HepG2 (cell line): ENCODE results near the gene PDGFA. TPM values are rescaled to one million over a fixed set of nuclear protein-coding genes. Genes with fewer than 3 reads are reported as not detected.

Experiments used
- ATAC-seq: fragments of 200-7000 bp; cut with Tn5 transposase; 3 replicates; pipeline ENCODE4 v1.9.1; 2020; ENCODE audit warnings: mild to moderate bottlenecking, moderate library complexity
- BruUV-seq: library from RNA; stranded (reverse); fragments of 400-500 nt; replicated peaks from 2 replicates; lab custom pipeline; 2021; lab: Mats Ljungman, UMichigan
- CTCF ChIA-PET: fragments of 300-600 bp; formaldehyde crosslinking; extraction: SDS; loops from one replicate; lab custom pipeline; 2021; ENCODE audit warnings: low total read pairs, inconsistent platforms, low intra/inter-chr PET ratio; lab: Yijun Ruan, JAX
- POLR2A ChIA-PET: fragments of 350-600 bp; sonication (Branson Sonifier 250); formaldehyde crosslinking; loops from one replicate; lab custom pipeline; 2020; ENCODE audit warnings: antibody characterized with exemption, inconsistent platforms; lab: Yijun Ruan, JAX
- DNase-seq: peaks from one replicate; pipeline ENCODE4 v3.0.0-alpha.2; 2015; ENCODE audit warnings: low spot score
- FAIRE-seq: peaks from 3 replicates; lab custom pipeline; 2011; peaks lifted over from hg19 to GRCh38; lab: Jason Lieb, UNC
- H2AFZ ChIP-seq: one replicate; pipeline ENCODE4 v1.6.1; 2011; ENCODE audit warnings: low read length, inconsistent platforms
- H3K27ac ChIP-seq: fragments of 300-600 bp; 3 replicates; pipeline ENCODE4 v1.8.0; 2011; ENCODE audit warnings: mixed run types, mild to moderate bottlenecking, mixed read lengths, low read length, inconsistent platforms; ENCODE audit not compliant: insufficient read depth; ENCODE audit errors: extremely low read length
- H3K27me3 ChIP-seq, 2 experiments: fragments of 200-600 bp in 1 of 2; 2 replicates in 1 of 2; 3 replicates in 1 of 2; pipeline versions ENCODE4 v1.6.0 to v1.8.0; 2011; ENCODE audit warnings: low read length in 2 of 2, mild to moderate bottlenecking in 2 of 2, moderate library complexity in 2 of 2, inconsistent platforms in 1 of 2; ENCODE audit not compliant: insufficient read depth in 2 of 2, control insufficient read depth in 1 of 2
- H3K36me3 ChIP-seq, 2 experiments: fragments of 200-600 bp in 1 of 2; replicated peaks in 1 of 2; 2 replicates in 1 of 2; 3 replicates in 1 of 2; pipeline versions ENCODE4 v1.5.1 to v1.8.0; 2011; ENCODE audit warnings: low read length in 2 of 2, inconsistent platforms in 1 of 2; ENCODE audit not compliant: insufficient read depth in 2 of 2, control insufficient read depth in 1 of 2
- H3K4me1 ChIP-seq: 2 replicates; pipeline ENCODE4 v1.5.1; 2012; ENCODE audit warnings: low read length, inconsistent platforms; ENCODE audit not compliant: insufficient read depth
- H3K4me2 ChIP-seq: 2 replicates; pipeline ENCODE4 v1.6.0; 2011; ENCODE audit warnings: low read depth, low read length, inconsistent platforms
- H3K4me3 ChIP-seq, 3 experiments: fragments of 200-600 bp in 1 of 3; sonication (generic), shearing (Covaris generic) in 1 of 3; replicated peaks in 1 of 3; 2 replicates each; pipeline ENCODE4 v1.5.1; 2011 to 2016; ENCODE audit warnings: low read length in 3 of 3, inconsistent platforms in 2 of 3, low read depth in 2 of 3, mild to moderate bottlenecking in 2 of 3, control low read depth in 1 of 3, mixed read lengths in 1 of 3; ENCODE audit not compliant: insufficient read depth in 1 of 3
- H3K79me2 ChIP-seq: one replicate; pipeline ENCODE4 v1.6.1; 2011; ENCODE audit warnings: low read length, inconsistent platforms; ENCODE audit not compliant: insufficient read depth
- H3K9ac ChIP-seq: 2 replicates; pipeline ENCODE4 v1.6.0; 2011; ENCODE audit warnings: mild to moderate bottlenecking, low read depth, low read length, inconsistent platforms; ENCODE audit not compliant: insufficient read depth
- H3K9me3 ChIP-seq: 2 replicates; pipeline ENCODE4 v1.5.1; 2012; ENCODE audit warnings: mild to moderate bottlenecking, low read length
- H4K20me1 ChIP-seq: 2 replicates; pipeline ENCODE4 v1.6.0; 2011; ENCODE audit warnings: inconsistent platforms, mild to moderate bottlenecking, low read length, moderate library complexity; ENCODE audit not compliant: insufficient read depth
- ARHGAP35 ChIP-seq: sonication (generic); formaldehyde crosslinking; IDR thresholded peaks from 2 replicates; pipeline ENCODE4 v1.9.0; 2022; ENCODE audit warnings: mild to moderate bottlenecking, inconsistent platforms, moderate library complexity, missing genetic modification reagents, borderline replicate concordance
- GATA4 ChIP-seq: sonication (generic); IDR thresholded peaks from 2 replicates; pipeline ENCODE4 v1.6.1; 2016; ENCODE audit warnings: antibody characterized with exemption, low read depth, borderline replicate concordance
- HDAC1 ChIP-seq: sonication (generic); formaldehyde crosslinking; IDR thresholded peaks from 2 replicates; pipeline ENCODE4 v1.5.1; 2020; ENCODE audit warnings: mild to moderate bottlenecking, missing genetic modification reagents
- HNF4A ChIP-seq: sonication (generic); formaldehyde crosslinking; IDR thresholded peaks from 2 replicates; pipeline ENCODE4 v1.4.0; 2020; ENCODE audit warnings: missing genetic modification reagents
- ZFAT ChIP-seq: sonication (generic); formaldehyde crosslinking; conservative IDR thresholded peaks from 2 replicates; pipeline ENCODE4 v1.8.1; 2023; ENCODE audit warnings: missing genetic modification reagents, inconsistent platforms
- ZFP82 ChIP-seq: sonication (generic); formaldehyde crosslinking; IDR thresholded peaks from 2 replicates; pipeline ENCODE4 v1.5.1; 2020; ENCODE audit warnings: mild to moderate bottlenecking, missing genetic modification reagents, borderline replicate concordance
- ZKSCAN5 ChIP-seq: sonication (generic); formaldehyde crosslinking; IDR thresholded peaks from 2 replicates; pipeline ENCODE4 v1.5.1; 2020; ENCODE audit warnings: mild to moderate bottlenecking, missing genetic modification reagents
- ZNF337 ChIP-seq: sonication (generic); formaldehyde crosslinking; IDR thresholded peaks from 2 replicates; pipeline ENCODE4 v1.5.1; 2020; ENCODE audit warnings: missing genetic modification reagents, low read depth, mild to moderate bottlenecking, borderline replicate concordance
- ZNF33A ChIP-seq: sonication (generic); formaldehyde crosslinking; IDR thresholded peaks from 2 replicates; pipeline ENCODE4 v1.5.1; 2020; ENCODE audit warnings: missing genetic modification reagents, mild to moderate bottlenecking, moderate library complexity, borderline replicate concordance
- ZNF737 ChIP-seq: sonication (generic); formaldehyde crosslinking; IDR thresholded peaks from 2 replicates; pipeline ENCODE4 v1.5.0; 2020; ENCODE audit warnings: missing genetic modification reagents, mild to moderate bottlenecking, borderline replicate concordance
- ZNF782 ChIP-seq: sonication (generic); formaldehyde crosslinking; IDR thresholded peaks from 2 replicates; pipeline ENCODE4 v1.4.0; 2020; ENCODE audit warnings: missing genetic modification reagents, mild to moderate bottlenecking, borderline replicate concordance
- WGBS: methylation state at CpG from one replicate; pipeline ENCODE4 v1.1.6; 2017; ENCODE audit warnings: low lambda C conversion rate; 5-methylcytosine and 5-hydroxymethylcytosine counted together
- in situ Hi-C: cut with HindIII; loops from 2 replicates; pipeline ENCODE4 v1.10.0; 2017; ENCODE audit warnings: low pct_unique_long_range_greater_than_20kb; ENCODE audit not compliant: extremely low pct_ligation_motif_present
- intact Hi-C: fragments of 100-400 bp; cut with micrococcal nuclease; formaldehyde crosslinking; loops from one replicate; pipeline ENCODE4 v1.10.0; 2022; ENCODE audit not compliant: unreplicated experiment
- polyA plus RNA-seq, 8 experiments: library from polyadenylated mRNA; depleted of rRNA in 3 of 8; stranded (reverse) in 7 of 8; unstranded in 1 of 8; fragments of >200 nt; fragmentation: Illumina TruSeq in 4 of 8; extraction: Trizol in 4 of 8; gene quantifications; 2 replicates each; pipeline versions ENCODE4 v1.2.1 to v1.2.3, GENCODE V29; 2011 to 2016; ENCODE audit warnings: low read depth in 4 of 8, missing spikeins in 1 of 8, mixed read lengths in 1 of 8; ENCODE audit not compliant: insufficient read depth in 1 of 8
- total RNA-seq, 5 experiments: library from RNA; depleted of rRNA; stranded (reverse); fragments of >200 nt; fragmentation: Illumina TruSeq; extraction: Trizol; gene quantifications; 2 replicates each; pipeline ENCODE4 v1.2.3, GENCODE V29; 2016; ENCODE audit warnings: low read depth in 1 of 5
- TF ChIP-seq, protein P1 (sequence below): sonication (generic); formaldehyde crosslinking; IDR thresholded peaks from 2 replicates; pipeline ENCODE4 v1.4.0; 2020; ENCODE audit warnings: mild to moderate bottlenecking, missing genetic modification reagents
- TF ChIP-seq, protein P2 (sequence below): sonication (generic); formaldehyde crosslinking; IDR thresholded peaks from one replicate; pipeline ENCODE4 v1.5.1; 2020; ENCODE audit warnings: mild to moderate bottlenecking, missing genetic modification reagents; ENCODE audit errors: not compliant biosample characterization

PDGFA gene
- total and polyA plus RNA-seq, 2 of the 13 experiments (the other 11 are each of a cell fraction or from before 2014, with no cell fraction given) = 1.5 to 3.4 TPM

DNA sequence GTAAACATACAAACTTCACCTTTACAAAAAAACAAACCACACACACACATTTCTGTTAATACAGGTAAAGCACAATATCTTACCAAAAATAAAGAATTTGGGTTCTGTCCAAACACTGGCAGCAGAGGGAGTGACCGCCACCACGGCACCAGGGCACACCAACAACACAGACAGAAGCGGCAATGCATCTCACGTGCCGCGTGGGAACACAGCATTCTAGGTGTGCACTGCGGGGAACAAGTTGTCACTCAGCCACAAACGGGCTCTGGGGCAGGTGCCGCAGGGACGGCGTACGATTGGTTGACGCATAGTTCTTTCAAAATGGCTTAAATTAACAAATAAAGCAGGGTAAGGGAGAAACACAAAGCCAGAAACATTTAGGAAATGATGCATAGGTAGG, 22.3 kb downstream of the PDGFA start:
- no peaks in the 10 kb centered on the region for H3K9me3 ChIP-seq
- ChIA-PET POLR2A (no interaction called here), CTCF (no interaction called here)
- peaks cover 20% of the 10 kb centered on the region for H3K4me1 ChIP-seq
- H3K27ac ChIP-seq = no peak overlapping the region
- no peaks in the 10 kb centered on the region for H3K79me2 ChIP-seq
- H2AFZ ChIP-seq = no peak overlapping the region
- H3K4me3 ChIP-seq = no peak overlapping the region
- no peaks in the 10 kb centered on the region for H3K27me3 ChIP-seq
- WGBS = 92% methylated on average over 13 of the region's 13 CpGs
- H3K36me3 ChIP-seq = no peaks in the 10 kb centered on the region
- H3K4me2 ChIP-seq = no peak overlapping the region
- TF ChIP-seq ZNF782 (CRISPR knock-in tag) = no peak
- TF ChIP-seq, protein P1, sequence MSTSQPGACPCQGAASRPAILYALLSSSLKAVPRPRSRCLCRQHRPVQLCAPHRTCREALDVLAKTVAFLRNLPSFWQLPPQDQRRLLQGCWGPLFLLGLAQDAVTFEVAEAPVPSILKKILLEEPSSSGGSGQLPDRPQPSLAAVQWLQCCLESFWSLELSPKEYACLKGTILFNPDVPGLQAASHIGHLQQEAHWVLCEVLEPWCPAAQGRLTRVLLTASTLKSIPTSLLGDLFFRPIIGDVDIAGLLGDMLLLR = no peak
- TF ChIP-seq ZFAT = no peak
- no peak for TF ChIP-seq GATA4
- no peak for TF ChIP-seq ZNF337 (CRISPR knock-in tag)
- no peak for TF ChIP-seq ZKSCAN5 (CRISPR knock-in tag)
- no peak for TF ChIP-seq HDAC1 (CRISPR knock-in tag)
- TF ChIP-seq ZNF737 (CRISPR knock-in tag) = no peak
- no peak for TF ChIP-seq ARHGAP35
- no peak for TF ChIP-seq ZNF33A (CRISPR knock-in tag)
- no peak for TF ChIP-seq HNF4A (CRISPR knock-in tag)
- no peak for TF ChIP-seq ZFP82 (CRISPR knock-in tag)
- TF ChIP-seq, protein P2, sequence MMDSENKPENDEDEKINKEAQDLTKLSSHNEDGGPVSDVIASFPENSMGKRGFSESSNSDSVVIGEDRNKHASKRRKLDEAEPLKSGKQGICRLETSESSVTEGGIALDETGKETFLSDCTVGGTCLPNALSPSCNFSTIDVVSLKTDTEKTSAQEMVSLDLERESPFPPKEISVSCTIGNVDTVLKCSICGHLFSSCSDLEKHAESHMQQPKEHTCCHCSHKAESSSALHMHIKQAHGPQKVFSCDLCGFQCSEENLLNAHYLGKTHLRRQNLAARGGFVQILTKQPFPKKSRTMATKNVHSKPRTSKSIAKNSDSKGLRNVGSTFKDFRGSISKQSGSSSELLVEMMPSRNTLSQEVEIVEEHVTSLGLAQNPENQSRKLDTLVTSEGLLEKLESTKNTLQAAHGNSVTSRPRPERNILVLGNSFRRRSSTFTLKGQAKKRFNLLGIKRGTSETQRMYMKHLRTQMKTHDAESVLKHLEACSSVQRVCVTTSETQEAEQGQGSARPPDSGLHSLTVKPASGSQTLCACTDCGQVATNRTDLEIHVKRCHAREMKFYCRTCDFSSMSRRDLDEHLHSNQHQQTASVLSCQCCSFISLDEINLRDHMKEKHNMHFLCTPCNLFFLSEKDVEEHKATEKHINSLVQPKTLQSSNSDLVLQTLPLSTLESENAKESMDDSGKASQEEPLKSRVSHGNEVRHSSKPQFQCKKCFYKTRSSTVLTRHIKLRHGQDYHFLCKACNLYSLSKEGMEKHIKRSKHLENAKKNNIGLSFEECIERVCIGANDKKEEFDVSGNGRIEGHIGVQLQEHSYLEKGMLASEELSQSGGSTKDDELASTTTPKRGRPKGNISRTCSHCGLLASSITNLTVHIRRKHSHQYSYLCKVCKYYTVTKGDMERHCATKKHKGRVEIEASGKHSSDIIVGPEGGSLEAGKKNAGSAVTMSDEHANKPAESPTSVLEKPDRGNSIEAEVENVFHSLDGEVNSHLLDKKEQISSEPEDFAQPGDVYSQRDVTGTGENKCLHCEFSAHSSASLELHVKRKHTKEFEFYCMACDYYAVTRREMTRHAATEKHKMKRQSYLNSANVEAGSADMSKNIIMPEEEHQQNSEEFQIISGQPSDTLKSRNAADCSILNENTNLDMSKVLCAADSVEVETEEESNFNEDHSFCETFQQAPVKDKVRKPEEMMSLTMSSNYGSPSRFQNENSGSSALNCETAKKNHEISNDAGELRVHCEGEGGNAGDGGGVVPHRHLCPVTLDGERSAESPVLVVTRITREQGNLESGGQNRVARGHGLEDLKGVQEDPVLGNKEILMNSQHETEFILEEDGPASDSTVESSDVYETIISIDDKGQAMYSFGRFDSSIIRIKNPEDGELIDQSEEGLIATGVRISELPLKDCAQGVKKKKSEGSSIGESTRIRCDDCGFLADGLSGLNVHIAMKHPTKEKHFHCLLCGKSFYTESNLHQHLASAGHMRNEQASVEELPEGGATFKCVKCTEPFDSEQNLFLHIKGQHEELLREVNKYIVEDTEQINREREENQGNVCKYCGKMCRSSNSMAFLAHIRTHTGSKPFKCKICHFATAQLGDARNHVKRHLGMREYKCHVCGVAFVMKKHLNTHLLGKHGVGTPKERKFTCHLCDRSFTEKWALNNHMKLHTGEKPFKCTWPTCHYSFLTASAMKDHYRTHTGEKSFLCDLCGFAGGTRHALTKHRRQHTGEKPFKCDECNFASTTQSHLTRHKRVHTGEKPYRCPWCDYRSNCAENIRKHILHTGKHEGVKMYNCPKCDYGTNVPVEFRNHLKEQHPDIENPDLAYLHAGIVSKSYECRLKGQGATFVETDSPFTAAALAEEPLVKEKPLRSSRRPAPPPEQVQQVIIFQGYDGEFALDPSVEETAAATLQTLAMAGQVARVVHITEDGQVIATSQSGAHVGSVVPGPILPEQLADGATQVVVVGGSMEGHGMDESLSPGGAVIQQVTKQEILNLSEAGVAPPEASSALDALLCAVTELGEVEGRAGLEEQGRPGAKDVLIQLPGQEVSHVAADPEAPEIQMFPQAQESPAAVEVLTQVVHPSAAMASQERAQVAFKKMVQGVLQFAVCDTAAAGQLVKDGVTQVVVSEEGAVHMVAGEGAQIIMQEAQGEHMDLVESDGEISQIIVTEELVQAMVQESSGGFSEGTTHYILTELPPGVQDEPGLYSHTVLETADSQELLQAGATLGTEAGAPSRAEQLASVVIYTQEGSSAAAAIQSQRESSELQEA (CRISPR knock-in tag) = no peak
- H4K20me1 ChIP-seq = 0 out of 2 replicates have a peak, but pooled peaks cover 3% of the 10 kb centered on the region
- H3K9ac ChIP-seq = no peak overlapping the region
- in situ Hi-C loops = no loop called here
- DNase-seq = no peak
- no peak for FAIRE-seq
- intact Hi-C loops = no loop called here
- no peak for ATAC-seq
- BruUV-seq = no TSS peak
